Naive thymus-derived CD4-positive, alpha-beta T cell (primary cell): Measurements from ENCODE around the gene FIGN. TPM values are rescaled to one million over a fixed set of nuclear protein-coding genes. Genes with fewer than 3 reads are reported as not detected.

Source experiments
- ATAC-seq: fragments of 150-1000 bp; cut with Tn5 transposase; 2 replicates; pipeline ENCODE4 v1.10.0; 2021; ENCODE audit warnings: mild to moderate bottlenecking, moderate library complexity
- CTCF ChIA-PET: fragments of 350-600 bp; sonication (Branson Sonifier 250); formaldehyde crosslinking; loops from one replicate; lab custom pipeline; 2021; ENCODE audit warnings: antibody characterized with exemption; lab: Charles Lee
- POLR2A ChIA-PET: fragments of 350-600 bp; sonication (Branson Sonifier 250); formaldehyde crosslinking; loops from one replicate; lab custom pipeline; 2021; ENCODE audit warnings: antibody characterized with exemption, inconsistent platforms; lab: Charles Lee
- DNase-seq, 9 donors: peaks; one replicate each; pipeline versions ENCODE4 v3.0.0 to v3.0.0-alpha.2; 2020 to 2022; ENCODE audit warnings: mixed read lengths in 1 of 9
- H3K27ac ChIP-seq: one replicate; pipeline ENCODE4 v1.7.0; 2013; ENCODE audit warnings: mild to moderate bottlenecking, low read depth, low read length, moderate library complexity
- H3K27me3 ChIP-seq, 2 donors: one replicate each; pipeline ENCODE4 v1.7.0; 2013; ENCODE audit warnings: low read length in 2 of 2, mild to moderate bottlenecking in 2 of 2, moderate library complexity in 2 of 2; ENCODE audit not compliant: control insufficient read depth in 2 of 2, insufficient read depth in 2 of 2
- H3K36me3 ChIP-seq, 3 experiments: 1 replicate in 2 of 3; 2 replicates in 1 of 3; pipeline ENCODE4 v1.7.0; 2013; ENCODE audit warnings: low read length in 3 of 3, mild to moderate bottlenecking in 3 of 3, moderate library complexity in 1 of 3; ENCODE audit not compliant: insufficient read depth in 3 of 3, control insufficient read depth in 2 of 3
- H3K4me1 ChIP-seq, 2 donors: one replicate each; pipeline ENCODE4 v1.7.0; 2013; ENCODE audit warnings: low read length in 2 of 2, mild to moderate bottlenecking in 2 of 2, moderate library complexity in 1 of 2; ENCODE audit not compliant: control insufficient read depth in 2 of 2, insufficient read depth in 2 of 2
- H3K4me3 ChIP-seq: 2 replicates; pipeline ENCODE4 v1.7.0; 2013; ENCODE audit warnings: mild to moderate bottlenecking, low read length
- H3K9me3 ChIP-seq, 3 experiments: 1 replicate in 2 of 3; 2 replicates in 1 of 3; pipeline ENCODE4 v1.7.0; 2013; ENCODE audit warnings: low read length in 3 of 3; ENCODE audit not compliant: control insufficient read depth in 2 of 3
- H3K27ac Mint-ChIP-seq, 9 donors: one replicate each; pipeline ENCODE4 v1.8.0; 2020 to 2022; ENCODE audit warnings: mixed read lengths in 9 of 9, mild to moderate bottlenecking in 8 of 9, moderate library complexity in 5 of 9, inconsistent platforms in 2 of 9
- H3K27me3 Mint-ChIP-seq, 5 donors: one replicate each; pipeline ENCODE4 v1.8.0; 2021 to 2022; ENCODE audit warnings: mixed read lengths in 5 of 5, mild to moderate bottlenecking in 1 of 5
- H3K36me3 Mint-ChIP-seq, 5 donors: one replicate each; pipeline ENCODE4 v1.8.0; 2020 to 2022; ENCODE audit warnings: mixed read lengths in 5 of 5, mild to moderate bottlenecking in 3 of 5, inconsistent platforms in 1 of 5
- H3K4me1 Mint-ChIP-seq, 7 donors: one replicate each; pipeline ENCODE4 v1.8.0; 2020 to 2022; ENCODE audit warnings: mixed read lengths in 7 of 7, mild to moderate bottlenecking in 3 of 7, inconsistent platforms in 1 of 7
- H3K4me3 Mint-ChIP-seq, 10 donors: one replicate each; pipeline ENCODE4 v1.8.0; 2020 to 2022; ENCODE audit warnings: mild to moderate bottlenecking in 10 of 10, mixed read lengths in 10 of 10, moderate library complexity in 6 of 10, inconsistent platforms in 2 of 10
- H3K9me3 Mint-ChIP-seq, 11 donors: one replicate each; pipeline ENCODE4 v1.8.0; 2020 to 2022; ENCODE audit warnings: mixed read lengths in 11 of 11, mild to moderate bottlenecking in 4 of 11, inconsistent platforms in 1 of 11, moderate library complexity in 1 of 11
- intact Hi-C, 2 donors: fragments of 100-400 bp; cut with micrococcal nuclease; formaldehyde crosslinking; loops; one replicate each; pipeline ENCODE4 v1.15.1; 2023
- polyA plus RNA-seq, 2 donors: library from polyadenylated mRNA; unstranded; fragments of 300-500 nt; fragmentation: Illumina TruSeq; gene quantifications; one replicate each; pipeline ENCODE4 v1.2.3, GENCODE V29; 2021
- total RNA-seq, 6 experiments: library from RNA in 5 of 6; stranded (reverse) in 5 of 6; gene quantifications; 1 replicate in 5 of 6; 2 replicates in 1 of 6; pipeline ENCODE4 v1.2.3 and lab custom pipeline; 2021 to 2026

The FIGN gene
- total and polyA plus RNA-seq, 7 experiments from 2014 or later = 0.05 TPM; not detected in 6

- ATAC-seq = no peak
- intact Hi-C loops = no loop called here
- ChIA-PET CTCF (no interaction called here), POLR2A (no interaction called here)
- no peaks in the 10 kb centered on the region for H3K36me3 Mint-ChIP-seq
- no peak for DNase-seq
- Histone ChIP-seq H3K9me3 (peaks cover 0 to 3% (median 0%) of the 10 kb centered on the region in 3 experiments), H3K36me3 (no peaks in the 10 kb centered on the region), H3K4me1 (no peaks in the 10 kb centered on the region), H3K27me3 (no peaks in the 10 kb centered on the region), H3K27ac (no peak overlapping the region), H3K4me3 (no peak overlapping the region)
- no peaks in the 10 kb centered on the region for H3K27me3 Mint-ChIP-seq
- no peaks in the 10 kb centered on the region for H3K4me1 Mint-ChIP-seq
- H3K9me3 Mint-ChIP-seq = peaks cover 0 to 23% (median 5%) of the 10 kb centered on the region in 11 donors
- no peak overlapping the region for H3K27ac Mint-ChIP-seq
- no peak overlapping the region for H3K4me3 Mint-ChIP-seq
Measured at GRCh38 chr2:163774862-163775261, 39.1 kb upstream of the FIGN start.

GRCh38 chr2:163773276-163773675, 37.5 kb upstream of the FIGN start:
- no peaks in the 10 kb centered on the region for H3K27me3 ChIP-seq
- peaks cover 0 to 22% (median 5%) of the 10 kb centered on the region in 11 donors for H3K9me3 Mint-ChIP-seq
- H3K9me3 ChIP-seq = peaks cover 0 to under 1% (median 0%) of the 10 kb centered on the region in 3 experiments
- no peaks in the 10 kb centered on the region for H3K4me1 Mint-ChIP-seq
- H3K27ac Mint-ChIP-seq = no peak overlapping the region
- DNase-seq (no peak), ATAC-seq (no peak)
- no peaks in the 10 kb centered on the region for H3K27me3 Mint-ChIP-seq
- H3K4me3 ChIP-seq = no peak overlapping the region
- H3K4me1 ChIP-seq = no peaks in the 10 kb centered on the region
- ChIA-PET POLR2A (no interaction called here), CTCF (no interaction called here)
- H3K4me3 Mint-ChIP-seq = no peak overlapping the region
- H3K36me3 Mint-ChIP-seq = no peaks in the 10 kb centered on the region
- no peak overlapping the region for H3K27ac ChIP-seq
- no peaks in the 10 kb centered on the region for H3K36me3 ChIP-seq
- intact Hi-C loops = no loop called here

GRCh38 chr2:163771596-163771995, 35.8 kb upstream of the FIGN start:
- Histone ChIP-seq H3K4me3 (no peak overlapping the region), H3K27ac (no peak overlapping the region), H3K36me3 (no peaks in the 10 kb centered on the region), H3K27me3 (no peaks in the 10 kb centered on the region), H3K4me1 (no peaks in the 10 kb centered on the region), H3K9me3 (no peaks in the 10 kb centered on the region)
- Mint-ChIP-seq H3K4me3 (no peak overlapping the region), H3K9me3 (peaks cover 0 to 10% (median 5%) of the 10 kb centered on the region in 11 donors), H3K4me1 (no peaks in the 10 kb centered on the region), H3K36me3 (no peaks in the 10 kb centered on the region), H3K27me3 (no peaks in the 10 kb centered on the region), H3K27ac (no peak overlapping the region)
- POLR2A ChIA-PET = no interaction called here
- CTCF ChIA-PET = no interaction called here
- intact Hi-C loops = no loop called here
- DNase-seq = no peak
- no peak for ATAC-seq

- H3K4me3 ChIP-seq = no peak overlapping the region
- no peaks in the 10 kb centered on the region for H3K4me1 ChIP-seq
- CTCF ChIA-PET = no interaction called here
- H3K27me3 ChIP-seq = no peaks in the 10 kb centered on the region
- intact Hi-C loops = no loop called here
- no peaks in the 10 kb centered on the region for H3K9me3 ChIP-seq
- no peaks in the 10 kb centered on the region for H3K27me3 Mint-ChIP-seq
- peaks cover 0 to 8% (median 5%) of the 10 kb centered on the region in 11 donors for H3K9me3 Mint-ChIP-seq
- H3K36me3 ChIP-seq = no peaks in the 10 kb centered on the region
- no peak for ATAC-seq
- no peaks in the 10 kb centered on the region for H3K4me1 Mint-ChIP-seq
- H3K4me3 Mint-ChIP-seq = no peak overlapping the region
- POLR2A ChIA-PET = no interaction called here
- no peaks in the 10 kb centered on the region for H3K36me3 Mint-ChIP-seq
- no peak for DNase-seq
- H3K27ac ChIP-seq = no peak overlapping the region
- no peak overlapping the region for H3K27ac Mint-ChIP-seq
Measured at GRCh38 chr2:163768881-163769695, 33.3 kb upstream of the FIGN start.

- H3K27ac Mint-ChIP-seq = no peak overlapping the region
- H3K9me3 ChIP-seq = no peaks in the 10 kb centered on the region
- H3K4me1 Mint-ChIP-seq = no peaks in the 10 kb centered on the region
- no peaks in the 10 kb centered on the region for H3K27me3 Mint-ChIP-seq
- H3K4me1 ChIP-seq = no peaks in the 10 kb centered on the region
- no peak overlapping the region for H3K27ac ChIP-seq
- H3K36me3 Mint-ChIP-seq = no peaks in the 10 kb centered on the region
- ChIA-PET CTCF (no interaction called here), POLR2A (interaction anchor here (0.6 kb wide), 1 partner anchor 23 kb away, joined by 3 read pairs; no protein-coding TSS in a partner anchor)
- ATAC-seq (no peak), DNase-seq (no peak)
- intact Hi-C loops = no loop called here
- H3K27me3 ChIP-seq = no peaks in the 10 kb centered on the region
- peaks cover 0 to 6% (median 2%) of the 10 kb centered on the region in 11 donors for H3K9me3 Mint-ChIP-seq
- H3K36me3 ChIP-seq = no peaks in the 10 kb centered on the region
- H3K4me3 ChIP-seq = no peak overlapping the region
- H3K4me3 Mint-ChIP-seq = no peak overlapping the region
Measured at GRCh38 chr2:163767097-163767496, 31.3 kb upstream of the FIGN start.

- POLR2A ChIA-PET = no interaction called here
- H3K27me3 Mint-ChIP-seq = no peaks in the 10 kb centered on the region
- CTCF ChIA-PET = no interaction called here
Measured at GRCh38 chr2:163764566-163764965, 28.8 kb upstream of the FIGN start.

GRCh38 chr2:163759013-163759412, 23.2 kb upstream of the FIGN start:
- no peak for DNase-seq
- Mint-ChIP-seq H3K27ac (no peak overlapping the region), H3K4me1 (no peaks in the 10 kb centered on the region), H3K27me3 (no peaks in the 10 kb centered on the region), H3K36me3 (no peaks in the 10 kb centered on the region), H3K9me3 (peaks cover 0 to 7% (median 0%) of the 10 kb centered on the region in 11 donors), H3K4me3 (no peak overlapping the region)
- no peak for ATAC-seq
- Histone ChIP-seq H3K9me3 (no peaks in the 10 kb centered on the region), H3K27me3 (no peaks in the 10 kb centered on the region), H3K36me3 (no peaks in the 10 kb centered on the region), H3K4me1 (no peaks in the 10 kb centered on the region), H3K4me3 (no peak overlapping the region), H3K27ac (no peak overlapping the region)
- ChIA-PET CTCF (no interaction called here), POLR2A (no interaction called here)
- intact Hi-C loops = no loop called here

More at GRCh38 chr2:163764566-163764965, 28.8 kb upstream of the FIGN start:
- Mint-ChIP-seq H3K27ac (no peak overlapping the region), H3K36me3 (no peaks in the 10 kb centered on the region), H3K9me3 (peaks cover 0 to 4% (median 0%) of the 10 kb centered on the region in 11 donors), H3K4me3 (no peak overlapping the region), H3K4me1 (no peaks in the 10 kb centered on the region)
- no peaks in the 10 kb centered on the region for H3K27me3 ChIP-seq
- H3K9me3 ChIP-seq = no peaks in the 10 kb centered on the region
- no peak overlapping the region for H3K4me3 ChIP-seq
- ATAC-seq (no peak), DNase-seq (no peak)
- intact Hi-C loops = no loop called here
- H3K4me1 ChIP-seq = no peaks in the 10 kb centered on the region
- no peaks in the 10 kb centered on the region for H3K36me3 ChIP-seq
- H3K27ac ChIP-seq = no peak overlapping the region
